NCI-H345 treated with DMSO at 0.1 percent for 48 hours (cell line): ENCODE measurements around the gene IRF1.
"Not testable (repeated sequence)": the region's sequence is repeated elsewhere in the genome, so short reads cannot be mapped to it uniquely, and the experiment has no call there.

Experiments
- DNase-seq: peaks from one replicate; lab custom pipeline; 2025; ENCODE audit not compliant: unreplicated experiment; lab: John Stamatoyannopoulos, UW

IRF1 gene

GRCh38 chr5:132490484-132491367, at the start of gene IRF1:
Gene IRF1, minus strand, starts transcription at chr5:132490773. Its CDS starts 1,295 bp downstream, at chr5:132489478.
- peak; percentile 45 for DNase-seq

- DNase-seq = no peak
Measured at GRCh38 chr5:132540149-132540548, 49.6 kb upstream of the IRF1 start.

- DNase-seq = no peak
Measured at GRCh38 chr5:132539716-132540115, 49.1 kb upstream of the IRF1 start.

- no peak for DNase-seq
Measured at GRCh38 chr5:132530946-132531345, 40.4 kb upstream of the IRF1 start.

GRCh38 chr5:132528866-132529634, 38.5 kb upstream of the IRF1 start:
- no peak for DNase-seq

GRCh38 chr5:132528021-132528420, 37.4 kb upstream of the IRF1 start:
- DNase-seq = no peak

GRCh38 chr5:132526974-132527564, 36.5 kb upstream of the IRF1 start:
- DNase-seq = no peak

- no peak for DNase-seq
Measured at GRCh38 chr5:132526290-132526973, 35.9 kb upstream of the IRF1 start.

GRCh38 chr5:132525299-132525724, 34.7 kb upstream of the IRF1 start:
- no peak for DNase-seq

- DNase-seq = not testable (repeated sequence)
Measured at GRCh38 chr5:132524877-132525276, 34.3 kb upstream of the IRF1 start.

GRCh38 chr5:132522067-132522466, 31.5 kb upstream of the IRF1 start:
- DNase-seq = not testable (repeated sequence)

GRCh38 chr5:132513618-132514336, 23.2 kb upstream of the IRF1 start:
- not testable (repeated sequence) for DNase-seq

GRCh38 chr5:132510076-132510475, 19.5 kb upstream of the IRF1 start:
- no peak for DNase-seq

- no peak for DNase-seq
Measured at GRCh38 chr5:132506094-132506692, 15.6 kb upstream of the IRF1 start.

- no peak for DNase-seq
Measured at GRCh38 chr5:132505641-132506040, 15.1 kb upstream of the IRF1 start.

GRCh38 chr5:132504746-132505145, 14.2 kb upstream of the IRF1 start:
- DNase-seq = no peak

GRCh38 chr5:132503244-132503643, 12.7 kb upstream of the IRF1 start:
- DNase-seq = no peak

GRCh38 chr5:132501961-132502931, 11.7 kb upstream of the IRF1 start:
- DNase-seq = no peak

- no peak for DNase-seq
Measured at GRCh38 chr5:132501629-132501956, 11.0 kb upstream of the IRF1 start.
